HK-2 (cell line): ENCODE measurements around the gene ZHX3.

Source experiments
- DNase-seq: peaks from one replicate; pipeline ENCODE4 v3.0.0-alpha.2; 2018; ENCODE audit not compliant: unreplicated experiment

The ZHX3 gene

GRCh38 chr20:41170386-41171105 is 147.0 kb downstream of the ZHX3 start:
- no peak for DNase-seq

- peak; percentile 29 for DNase-seq
Observed at GRCh38 chr20:41169791-41170351, 147.7 kb downstream of the ZHX3 start.

GRCh38 chr20:41169162-41169690 is 148.3 kb downstream of the ZHX3 start:
- DNase-seq = no peak

GRCh38 chr20:41168281-41169161 is 149.0 kb downstream of the ZHX3 start:
- no peak for DNase-seq

GRCh38 chr20:41167481-41168253 is 149.9 kb downstream of the ZHX3 start:
- DNase-seq = no peak

GRCh38 chr20:41167118-41167470 is 150.4 kb downstream of the ZHX3 start:
- no peak for DNase-seq

GRCh38 chr20:41166201-41167117 is 151.1 kb downstream of the ZHX3 start:
- DNase-seq = no peak

GRCh38 chr20:41165001-41165882 is 152.3 kb downstream of the ZHX3 start:
- no peak for DNase-seq

- no peak for DNase-seq
Observed at GRCh38 chr20:41163821-41164220, 153.7 kb downstream of the ZHX3 start.

GRCh38 chr20:41162396-41162795 is 155.1 kb downstream of the ZHX3 start:
- DNase-seq = no peak

- DNase-seq = no peak
Observed at GRCh38 chr20:41161886-41162285, 155.6 kb downstream of the ZHX3 start.

GRCh38 chr20:41160686-41161085 is 156.8 kb downstream of the ZHX3 start:
- no peak for DNase-seq

- DNase-seq = no peak
Observed at GRCh38 chr20:41159547-41159946, 158.0 kb downstream of the ZHX3 start.

GRCh38 chr20:41158082-41158625 is 159.4 kb downstream of the ZHX3 start:
- DNase-seq = no peak

GRCh38 chr20:41155261-41155660 is 162.3 kb downstream of the ZHX3 start:
- no peak for DNase-seq

GRCh38 chr20:41154436-41155176 is 162.9 kb downstream of the ZHX3 start:
- DNase-seq = no peak

GRCh38 chr20:41152108-41152757 is 165.3 kb downstream of the ZHX3 start:
- DNase-seq = no peak
